NK-92 treated with Interleukin-12 subunit alpha and Interleukin-12 subunit beta, amount 100 ng/mL, for 24 hours (cell line): ENCODE measurements around the gene HLA-A.

Source experiments
- DNase-seq: peaks from one replicate; lab custom pipeline; 2025; lab: John Stamatoyannopoulos, UW

The HLA-A gene

DNA sequence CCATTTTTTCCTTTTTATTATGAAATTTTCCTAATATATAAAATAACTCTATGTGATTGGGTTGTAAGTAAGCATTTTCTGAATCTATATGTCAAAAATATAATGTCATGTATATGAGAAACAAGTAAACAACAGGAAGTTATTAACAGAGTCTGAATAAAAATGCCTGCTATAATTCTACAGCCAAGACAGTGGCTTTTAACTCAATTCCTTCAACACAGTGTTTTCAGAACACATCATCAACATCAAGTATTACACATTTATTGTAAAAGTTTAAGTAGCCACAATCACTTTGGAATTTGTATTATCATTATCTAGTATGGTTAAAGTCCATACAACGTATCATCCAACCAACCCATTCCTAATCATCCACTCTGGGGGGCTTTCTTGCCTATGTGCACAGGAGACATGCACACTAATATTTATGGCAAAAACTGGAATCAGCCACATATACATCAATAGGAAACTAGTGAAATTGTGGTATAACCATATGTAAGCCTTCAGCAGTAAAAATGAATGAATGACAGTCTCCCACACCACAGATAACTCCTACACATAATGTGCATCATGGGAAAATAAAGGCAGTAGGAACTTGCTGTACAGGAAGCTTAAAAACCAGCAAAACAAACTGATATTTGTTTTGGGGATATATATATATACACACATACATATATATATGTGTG lies 6.9 kb upstream of the HLA-A start:
- DNase-seq, result no peak

DNA sequence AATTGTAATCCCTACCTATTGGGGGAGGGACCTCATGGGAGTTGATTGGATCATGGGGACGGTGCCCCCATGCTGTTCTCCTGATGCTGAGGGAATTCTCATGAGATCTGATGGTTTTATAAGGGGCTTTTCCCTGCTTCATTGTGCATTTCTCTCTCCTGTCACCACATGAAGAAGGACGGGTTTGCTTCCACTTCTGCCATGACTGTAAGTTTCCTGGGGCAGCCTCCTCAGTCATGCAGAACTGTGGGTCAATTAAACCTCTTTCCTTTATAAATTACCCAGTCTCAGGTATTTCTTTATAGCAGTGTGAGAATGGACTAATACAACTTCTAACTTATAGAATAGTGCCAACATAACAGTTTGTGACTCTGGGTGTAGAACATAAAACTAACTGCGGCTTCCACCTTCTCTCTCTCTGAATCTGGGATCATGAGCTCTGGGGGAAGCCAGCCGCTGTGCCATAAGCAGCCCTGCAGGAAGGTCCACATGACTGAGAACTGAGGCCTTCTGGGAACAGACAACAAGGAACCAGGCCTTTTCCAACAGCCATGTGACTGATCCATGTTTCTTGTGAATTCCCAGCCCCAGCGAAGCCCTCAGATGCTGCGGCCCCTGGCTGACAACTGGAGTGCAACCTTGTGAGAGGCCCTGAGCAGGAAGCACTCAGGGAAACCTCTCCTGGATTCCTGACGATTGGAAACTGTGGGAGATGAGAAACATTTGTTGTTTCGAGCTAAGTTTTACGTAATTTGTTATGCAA lies 3.4 kb upstream of the HLA-A start:
- DNase-seq, result no peak

DNA sequence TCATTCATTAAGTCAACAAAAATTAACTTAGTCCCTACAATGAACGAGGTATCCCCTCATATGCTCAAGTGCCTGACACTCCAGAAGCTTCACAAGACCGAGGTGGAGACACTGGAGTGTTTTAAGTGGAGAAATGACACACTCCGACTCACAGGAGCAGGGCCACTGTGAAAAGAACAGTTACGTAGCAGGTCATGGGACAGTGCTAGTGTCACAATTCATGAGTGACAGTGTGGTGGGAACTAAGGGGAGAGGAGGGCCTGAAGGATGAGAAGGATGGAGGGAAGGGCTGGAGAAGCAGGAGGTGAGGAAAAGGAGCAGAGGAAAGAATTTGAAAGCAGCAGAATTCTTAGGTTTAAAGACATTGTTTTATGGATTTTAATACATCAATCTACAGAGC lies 1.3 kb upstream of the HLA-A start:
- no peak for DNase-seq

DNA sequence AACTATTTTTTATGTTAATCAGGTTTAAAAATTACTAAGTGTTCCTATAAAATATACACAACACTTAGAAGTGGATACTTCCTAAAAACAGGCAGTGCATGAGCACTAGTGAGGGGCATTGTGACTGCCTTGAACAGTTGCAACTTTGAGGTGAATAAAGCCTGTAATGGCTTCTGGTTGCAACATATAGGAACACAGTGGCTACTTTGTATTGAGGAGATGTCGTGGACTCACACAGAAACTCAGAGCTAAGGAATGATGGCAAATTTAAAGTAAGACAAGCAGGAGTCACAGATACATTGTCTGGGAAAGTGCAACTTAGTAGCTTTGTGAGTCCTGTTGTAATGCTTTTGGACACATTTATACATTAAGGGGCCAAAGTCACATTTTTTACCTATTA lies 861 bp upstream of the HLA-A start:
- no peak for DNase-seq

DNA sequence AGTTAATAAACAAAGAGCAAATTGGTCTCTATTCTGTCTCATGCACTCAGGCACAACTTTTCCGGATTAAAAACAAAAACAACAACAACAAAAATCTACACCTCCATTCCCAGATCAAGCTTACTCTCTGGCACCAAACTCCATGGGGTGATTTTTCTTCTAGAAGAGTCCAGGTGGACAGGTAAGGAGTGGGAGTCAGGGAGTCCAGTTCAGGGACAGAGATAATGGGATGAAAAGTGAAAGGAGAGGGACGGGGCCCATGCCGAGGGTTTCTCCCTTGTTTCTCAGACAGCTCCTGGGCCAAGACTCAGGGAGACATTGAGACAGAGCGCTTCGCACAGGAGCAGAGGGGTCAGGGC lies 437 bp upstream of the HLA-A start:
- DNase-seq, result no peak

DNA sequence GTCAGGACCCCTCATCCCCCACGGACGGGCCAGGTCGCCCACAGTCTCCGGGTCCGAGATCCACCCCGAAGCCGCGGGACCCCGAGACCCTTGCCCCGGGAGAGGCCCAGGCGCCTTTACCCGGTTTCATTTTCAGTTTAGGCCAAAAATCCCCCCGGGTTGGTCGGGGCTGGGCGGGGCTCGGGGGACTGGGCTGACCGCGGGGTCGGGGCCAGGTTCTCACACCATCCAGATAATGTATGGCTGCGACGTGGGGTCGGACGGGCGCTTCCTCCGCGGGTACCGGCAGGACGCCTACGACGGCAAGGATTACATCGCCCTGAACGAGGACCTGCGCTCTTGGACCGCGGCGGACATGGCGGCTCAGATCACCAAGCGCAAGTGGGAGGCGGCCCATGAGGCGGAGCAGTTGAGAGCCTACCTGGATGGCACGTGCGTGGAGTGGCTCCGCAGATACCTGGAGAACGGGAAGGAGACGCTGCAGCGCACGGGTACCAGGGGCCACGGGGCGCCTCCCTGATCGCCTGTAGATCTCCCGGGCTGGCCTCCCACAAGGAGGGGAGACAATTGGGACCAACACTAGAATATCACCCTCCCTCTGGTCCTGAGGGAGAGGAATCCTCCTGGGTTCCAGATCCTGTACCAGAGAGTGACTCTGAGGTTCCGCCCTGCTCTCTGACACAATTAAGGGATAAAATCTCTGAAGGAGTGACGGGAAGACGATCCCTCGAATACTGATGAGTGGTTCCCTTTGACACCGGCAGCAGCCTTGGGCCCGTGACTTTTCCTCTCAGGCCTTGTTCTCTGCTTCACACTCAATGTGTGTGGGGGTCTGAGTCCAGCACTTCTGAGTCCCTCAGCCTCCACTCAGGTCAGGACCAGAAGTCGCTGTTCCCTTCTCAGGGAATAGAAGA lies 978 bp downstream of the HLA-A start:
- DNase-seq, result peak; percentile 26

DNA sequence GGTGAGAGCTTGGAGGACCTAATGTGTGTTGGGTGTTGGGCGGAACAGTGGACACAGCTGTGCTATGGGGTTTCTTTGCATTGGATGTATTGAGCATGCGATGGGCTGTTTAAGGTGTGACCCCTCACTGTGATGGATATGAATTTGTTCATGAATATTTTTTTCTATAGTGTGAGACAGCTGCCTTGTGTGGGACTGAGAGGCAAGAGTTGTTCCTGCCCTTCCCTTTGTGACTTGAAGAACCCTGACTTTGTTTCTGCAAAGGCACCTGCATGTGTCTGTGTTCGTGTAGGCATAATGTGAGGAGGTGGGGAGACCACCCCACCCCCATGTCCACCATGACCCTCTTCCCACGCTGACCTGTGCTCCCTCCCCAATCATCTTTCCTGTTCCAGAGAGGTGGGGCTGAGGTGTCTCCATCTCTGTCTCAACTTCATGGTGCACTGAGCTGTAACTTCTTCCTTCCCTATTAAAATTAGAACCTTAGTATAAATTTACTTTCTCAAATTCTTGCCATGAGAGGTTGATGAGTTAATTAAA lies 3.0 kb downstream of the HLA-A start:
- DNase-seq, result no peak

DNA sequence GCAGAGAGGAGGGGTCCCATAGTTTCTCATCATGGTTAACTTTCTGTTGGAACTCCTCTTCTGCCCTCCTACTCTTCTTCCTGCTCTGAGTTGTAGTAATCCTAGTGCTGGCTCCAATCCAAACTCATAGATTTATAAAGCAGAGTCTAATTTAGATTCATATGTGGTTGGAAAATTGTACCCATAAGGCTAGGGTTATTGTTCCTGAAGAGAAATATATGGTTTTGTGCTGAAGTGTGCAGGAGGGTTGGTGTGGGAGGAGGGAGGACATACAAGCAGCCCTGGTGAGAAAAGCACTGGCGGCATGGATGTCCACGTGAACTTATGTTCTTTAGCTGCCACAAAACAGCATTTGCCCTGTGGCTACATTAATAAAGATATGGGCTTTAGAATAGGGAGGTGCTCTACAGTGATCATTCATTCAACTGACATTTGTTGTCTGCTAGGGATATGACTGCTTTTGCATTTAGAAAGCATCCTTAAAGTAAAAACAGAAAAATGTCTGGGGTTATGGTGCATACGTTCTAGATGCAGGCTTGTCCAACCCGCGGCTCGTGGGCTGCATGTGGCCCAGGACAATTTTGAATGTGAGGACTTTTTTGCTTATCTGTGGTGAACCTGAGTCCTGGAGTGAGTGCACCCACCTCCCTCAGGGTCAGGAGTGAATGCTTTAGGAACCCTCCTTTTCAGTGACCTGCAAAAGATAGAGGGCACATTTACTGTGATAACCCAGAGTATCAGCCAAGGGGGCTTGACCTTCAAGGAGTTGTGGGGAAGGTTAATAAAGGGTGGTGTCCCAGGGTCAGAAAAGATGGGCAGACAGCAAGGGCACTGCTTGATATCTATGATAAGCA lies 4.1 kb downstream of the HLA-A start:
- no peak for DNase-seq

DNA sequence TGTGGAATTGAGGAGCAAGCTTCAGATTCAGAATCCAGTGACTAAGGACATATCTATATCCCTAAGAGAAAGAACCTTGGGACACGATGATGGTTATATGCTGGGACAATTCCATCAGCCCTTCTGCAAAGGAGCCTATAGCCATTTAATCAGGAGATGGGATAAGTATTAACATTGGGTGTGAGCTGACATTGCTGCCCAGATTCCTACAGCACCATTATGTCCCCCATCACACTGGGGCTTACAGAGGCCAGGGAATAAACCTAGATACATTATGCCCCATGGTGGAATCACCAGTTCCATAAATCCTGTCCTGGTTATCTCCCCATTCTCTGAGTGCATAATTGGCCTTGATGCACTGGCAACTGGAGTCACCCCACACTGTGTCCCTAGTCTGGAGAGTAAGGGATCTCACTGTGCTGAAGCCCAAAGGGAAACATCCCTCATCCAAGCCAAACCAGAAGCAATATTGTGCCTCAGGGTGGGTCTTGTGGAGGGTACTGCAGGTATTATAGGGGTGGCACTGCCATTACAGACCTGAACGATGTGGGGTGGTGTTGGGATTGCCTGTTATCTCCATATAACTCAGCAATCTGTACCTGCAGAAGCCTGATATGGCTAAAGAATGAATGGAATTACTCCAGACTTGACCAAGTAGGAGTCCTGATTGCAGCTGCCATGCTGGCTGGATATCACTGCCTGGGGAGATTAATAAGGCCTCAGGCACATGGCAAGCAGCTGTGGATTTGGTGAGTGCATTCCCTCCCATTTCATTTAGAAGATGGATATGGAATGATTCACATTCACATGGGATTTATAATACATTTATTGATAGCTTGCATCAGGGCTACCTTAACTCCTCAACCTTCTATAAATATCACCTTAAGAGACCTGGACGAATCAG lies 5.0 kb downstream of the HLA-A start:
- no peak for DNase-seq

DNA sequence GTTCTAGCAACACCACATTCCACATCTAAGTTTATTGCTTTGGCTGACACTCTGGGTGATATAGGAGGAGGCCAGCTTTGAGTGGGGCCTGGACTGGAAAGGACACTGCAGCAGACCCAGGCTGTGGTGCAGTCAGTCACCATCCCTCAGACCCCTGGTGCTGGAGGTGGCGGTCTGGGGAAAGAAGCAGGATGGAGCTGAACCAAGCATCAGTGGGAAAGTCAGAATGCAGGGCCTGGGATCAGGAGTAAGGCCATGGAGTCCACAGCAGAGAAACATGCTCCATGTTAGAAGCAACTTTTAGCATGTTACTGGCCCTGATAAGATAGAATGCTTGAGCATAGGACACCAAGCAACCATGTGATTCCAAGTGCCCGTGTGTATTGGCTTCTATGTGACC lies 5.9 kb downstream of the HLA-A start:
- no peak for DNase-seq

DNA sequence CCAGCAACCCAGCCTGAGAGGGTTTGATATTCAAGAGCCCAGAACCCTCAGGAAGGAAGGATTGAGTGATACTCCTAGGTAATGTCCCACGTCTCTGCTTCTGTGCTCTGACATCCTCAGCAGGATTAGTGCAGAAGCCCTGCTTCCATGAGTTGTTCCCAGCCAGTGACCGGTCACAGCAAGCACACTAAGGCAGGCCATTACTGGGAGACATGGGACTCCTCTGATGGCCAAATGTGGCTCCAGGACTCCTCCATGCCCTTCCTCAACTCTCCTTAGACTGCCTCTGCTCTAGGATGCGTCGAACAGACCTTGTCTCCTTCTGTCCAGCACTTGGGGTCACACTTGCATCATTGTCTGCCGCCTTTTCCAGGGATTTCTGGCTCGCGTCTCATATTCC lies 7.6 kb downstream of the HLA-A start:
- no peak for DNase-seq

DNA sequence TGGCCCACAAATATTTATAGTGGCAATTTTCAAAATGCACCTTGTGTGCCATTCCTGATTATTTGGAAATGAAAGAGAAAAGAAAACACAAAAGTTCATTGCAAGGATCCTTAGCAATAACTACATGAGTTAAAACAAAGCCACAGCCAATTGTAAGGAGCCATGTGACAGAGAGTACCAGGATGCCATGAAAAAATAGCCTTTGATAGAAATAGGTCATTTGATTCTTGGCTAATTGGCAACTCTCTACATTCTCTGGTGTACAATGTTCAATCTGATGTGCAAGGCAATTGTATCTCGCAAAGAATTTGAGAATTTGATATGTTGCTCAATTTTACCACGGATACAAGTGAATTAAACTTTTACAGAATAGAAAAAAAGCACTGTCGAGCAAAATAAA lies 9.6 kb downstream of the HLA-A start:
- DNase-seq, result no peak

DNA sequence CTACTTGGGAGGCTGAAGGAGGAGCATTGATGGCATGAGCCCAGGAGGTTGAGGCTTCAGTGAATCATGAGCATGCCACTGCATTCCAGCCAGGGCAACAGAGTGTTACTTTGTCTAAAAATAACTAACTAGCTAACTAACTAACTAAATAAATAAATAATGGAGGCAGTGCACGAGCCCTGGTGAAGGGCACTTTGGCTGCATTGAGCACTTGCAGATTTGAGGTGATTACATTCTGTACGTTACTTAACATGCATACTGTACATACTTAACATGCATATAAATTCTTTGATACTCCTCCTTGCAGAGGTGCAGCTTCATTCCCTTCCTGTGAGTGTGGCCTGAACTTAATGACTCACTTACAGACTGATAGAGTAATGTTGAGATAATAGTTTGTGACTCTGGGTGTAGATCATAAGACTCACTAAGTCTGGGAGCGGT lies 10.7 kb downstream of the HLA-A start:
- no peak for DNase-seq

DNA sequence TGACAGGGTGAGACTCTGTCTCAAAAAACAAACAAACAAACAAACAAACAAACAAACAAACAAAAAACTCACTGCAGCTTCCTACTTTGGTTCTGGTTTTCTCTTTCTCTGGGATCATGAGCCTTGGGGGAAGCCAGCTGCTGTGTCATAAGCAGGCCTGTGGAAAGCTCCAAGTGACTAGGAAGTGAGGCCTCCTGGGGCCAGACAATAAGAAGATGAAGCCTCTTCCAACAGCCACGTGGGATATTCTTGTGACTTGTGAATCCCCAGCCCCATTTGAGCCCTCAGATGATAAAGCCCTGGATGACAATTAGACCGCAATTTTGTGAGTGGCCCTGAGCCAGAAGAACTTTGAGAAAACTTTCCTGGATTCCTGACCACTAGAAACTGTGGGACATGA lies 11.4 kb downstream of the HLA-A start:
- no peak for DNase-seq

DNA sequence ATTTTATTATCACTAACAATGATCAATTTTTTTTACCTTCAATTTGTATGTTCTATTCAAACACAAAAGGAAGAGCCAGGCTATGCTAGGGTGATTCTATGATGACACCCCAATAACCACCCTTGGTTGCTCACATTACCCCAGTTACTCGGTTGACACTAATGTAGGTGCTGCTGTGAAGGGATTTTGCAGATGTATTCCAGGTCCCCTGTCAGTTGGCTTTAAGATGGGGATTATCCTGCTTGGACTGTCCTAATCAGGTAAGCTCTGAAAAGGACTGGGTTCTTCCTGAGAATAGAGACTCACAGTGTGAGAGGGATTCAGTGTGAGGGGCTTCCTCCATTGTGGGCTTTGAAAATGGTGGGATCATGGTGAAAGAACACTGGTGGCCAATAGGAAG lies 11.9 kb downstream of the HLA-A start:
- DNase-seq, result no peak

DNA sequence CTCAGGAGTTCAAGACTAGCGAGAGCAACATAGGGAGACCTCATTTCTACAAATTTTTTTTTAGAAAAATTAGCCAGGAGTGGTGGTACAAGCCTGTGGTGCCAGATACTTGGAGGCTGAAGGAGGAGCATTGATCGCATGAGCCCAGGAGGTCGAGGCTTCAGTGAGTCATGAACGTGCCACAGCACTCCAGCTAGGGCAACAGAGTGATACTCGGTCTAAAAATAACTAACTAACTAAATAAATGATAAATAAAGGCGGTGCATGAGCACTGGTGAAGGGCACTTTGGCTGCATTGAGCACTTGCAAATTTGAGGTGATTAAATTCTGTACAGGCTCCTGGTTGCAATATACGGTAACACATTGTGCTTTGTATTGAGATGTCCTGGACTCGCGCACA lies 13.5 kb downstream of the HLA-A start:
- no peak for DNase-seq

DNA sequence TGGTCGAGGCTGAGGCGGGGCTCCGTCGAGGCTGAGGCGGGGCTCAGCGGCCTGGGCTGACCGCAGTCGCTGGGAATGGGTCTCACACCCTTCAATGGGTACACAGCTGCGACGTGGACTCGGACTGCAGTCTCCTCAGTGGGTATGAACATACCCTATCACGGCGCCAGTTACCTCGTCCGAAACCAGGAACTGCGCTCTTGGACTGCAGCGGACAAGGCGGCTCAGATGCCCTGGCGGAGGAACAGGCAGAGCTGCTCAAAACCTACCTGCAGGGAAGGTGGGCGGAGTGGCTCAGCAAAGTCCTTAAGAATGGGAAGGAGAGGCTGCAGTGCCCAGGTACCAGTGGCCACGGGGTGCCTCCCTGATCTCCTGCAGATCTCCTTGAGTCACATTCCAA lies 14.2 kb downstream of the HLA-A start:
- no peak for DNase-seq

DNA sequence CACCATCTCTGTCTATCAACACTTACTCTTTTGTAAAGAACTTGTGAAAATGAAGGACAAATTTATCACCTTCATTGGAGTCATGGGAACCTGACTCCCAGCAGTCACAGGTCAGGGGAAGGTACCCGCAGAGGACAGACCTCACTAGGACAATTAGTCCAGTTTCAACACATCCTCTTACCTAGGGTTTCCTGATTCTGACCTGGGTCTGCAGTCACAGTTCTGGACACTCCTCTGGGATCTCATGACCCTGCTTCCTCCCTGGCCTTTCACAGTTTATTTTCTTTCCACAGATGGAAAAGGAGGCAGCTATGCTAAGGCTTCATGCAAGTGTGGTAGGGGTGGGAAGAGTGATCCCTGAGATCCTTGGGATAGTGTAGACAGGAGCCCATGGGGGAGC lies 15.7 kb downstream of the HLA-A start:
- no peak for DNase-seq

DNA sequence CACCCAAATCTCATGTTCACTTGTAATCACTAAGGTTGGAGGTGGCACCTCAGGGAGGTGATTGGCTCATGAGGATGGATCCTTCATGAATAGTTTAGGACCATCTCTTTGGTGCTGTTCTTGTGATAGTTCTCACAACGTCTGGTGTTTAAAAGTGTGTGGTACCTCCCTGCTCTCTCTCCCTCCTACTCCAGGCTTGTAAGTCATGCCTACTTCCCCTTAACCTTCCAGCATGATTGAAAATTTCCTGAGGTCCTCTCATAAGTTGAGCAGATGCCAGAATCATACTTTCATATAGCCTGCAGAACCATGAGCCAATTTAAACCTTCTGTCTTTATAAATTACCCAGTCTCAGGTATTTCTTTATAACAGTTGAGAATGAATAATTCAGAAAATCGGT lies 16.6 kb downstream of the HLA-A start:
- no peak for DNase-seq

DNA sequence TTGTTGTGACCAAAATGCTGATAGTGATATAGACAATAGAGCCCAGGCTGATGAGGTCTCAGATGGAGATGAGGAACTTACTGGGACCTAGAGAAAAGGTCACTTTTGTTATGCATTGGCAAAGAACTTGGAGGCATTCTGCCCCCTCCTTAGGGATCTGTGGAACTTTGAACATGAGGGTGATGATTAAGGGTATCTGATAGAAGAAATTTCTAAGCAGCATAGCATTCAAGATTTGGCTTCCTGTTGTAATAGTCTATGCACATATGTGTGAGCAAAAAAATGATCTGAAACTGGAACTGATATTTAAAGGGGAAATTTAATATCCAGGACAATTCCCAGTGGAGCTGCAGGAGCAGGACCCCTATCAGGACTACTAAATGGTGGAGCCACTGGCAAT lies 17.1 kb downstream of the HLA-A start:
- DNase-seq, result no peak

DNA sequence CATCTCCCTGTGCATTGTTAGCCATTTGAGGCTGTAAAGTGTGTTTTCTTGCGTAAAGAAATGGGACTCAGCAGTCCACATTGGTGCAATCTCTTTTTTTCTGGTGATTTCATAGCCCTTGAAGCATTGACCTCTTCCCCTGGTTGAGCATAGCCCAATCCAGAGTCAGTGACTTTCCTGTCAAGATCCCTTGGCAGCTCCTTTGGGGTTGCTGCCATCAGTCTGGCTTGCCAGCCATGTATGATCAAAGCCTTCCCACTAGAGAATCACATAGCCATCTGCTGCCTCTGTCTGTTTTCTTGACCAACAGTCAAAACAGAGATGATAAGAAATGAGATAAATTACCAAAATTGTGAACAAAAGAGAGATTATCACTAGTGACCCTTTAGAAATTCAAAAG lies 19.6 kb downstream of the HLA-A start:
- no peak for DNase-seq
